ENCODE data around the gene CDH13.

CDH13 gene

DNA sequence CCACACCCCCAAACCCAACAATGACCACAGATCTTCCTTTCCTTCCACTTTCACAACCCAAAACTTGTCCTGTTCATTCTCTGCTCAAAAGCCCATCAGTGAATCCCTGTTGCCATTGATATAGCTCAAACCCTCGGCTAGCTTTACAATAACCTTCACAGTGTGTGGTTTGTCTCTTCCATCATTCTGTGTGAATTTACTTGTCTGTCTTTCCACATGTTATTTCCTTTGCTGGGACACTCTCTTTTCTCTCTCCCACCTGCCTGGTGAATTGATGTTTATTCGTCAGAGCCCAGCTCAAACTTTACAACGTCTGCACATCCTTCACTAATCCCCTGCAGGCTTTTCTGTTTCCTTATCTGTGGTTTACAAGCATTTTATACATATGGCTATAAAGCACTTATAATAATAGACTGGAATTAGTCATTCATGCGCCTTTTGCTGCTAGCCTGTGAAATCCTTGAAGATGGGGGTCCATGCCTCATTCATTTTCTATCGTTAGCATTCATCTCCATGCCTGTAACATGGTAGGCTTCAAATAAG is 114.4 kb downstream of the CDH13 start:
- peak; percentile 29 to 34 for DNase-seq (ENCODE audit: low read depth in 2 of 2)

- DNase-seq (ENCODE audit: low read depth in 2 of 2): no peak
Observed at GRCh38 chr16:82744958-82745357, 118.2 kb downstream of the CDH13 start.

DNA sequence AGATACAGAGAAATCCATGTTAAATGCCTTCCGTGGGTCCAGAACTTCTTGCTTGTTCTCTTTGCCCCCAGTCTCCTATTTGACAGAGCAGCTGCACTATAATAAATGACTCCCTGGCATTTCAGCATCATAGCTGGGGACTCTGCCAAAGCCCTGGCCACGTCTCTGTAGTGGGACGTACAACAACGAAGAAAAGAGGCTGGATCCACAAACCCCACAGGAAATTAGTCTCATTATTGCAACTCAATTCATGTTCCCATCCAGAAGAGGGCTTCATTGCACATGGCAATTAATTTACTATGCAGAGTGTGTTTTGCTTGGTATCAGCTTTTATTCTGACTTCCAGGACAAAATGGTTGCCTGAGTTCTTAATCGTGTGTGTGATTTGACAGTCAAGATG is 121.3 kb downstream of the CDH13 start:
- DNase-seq (ENCODE audit: low read depth in 2 of 2): peak; percentile 29 to 34

DNA sequence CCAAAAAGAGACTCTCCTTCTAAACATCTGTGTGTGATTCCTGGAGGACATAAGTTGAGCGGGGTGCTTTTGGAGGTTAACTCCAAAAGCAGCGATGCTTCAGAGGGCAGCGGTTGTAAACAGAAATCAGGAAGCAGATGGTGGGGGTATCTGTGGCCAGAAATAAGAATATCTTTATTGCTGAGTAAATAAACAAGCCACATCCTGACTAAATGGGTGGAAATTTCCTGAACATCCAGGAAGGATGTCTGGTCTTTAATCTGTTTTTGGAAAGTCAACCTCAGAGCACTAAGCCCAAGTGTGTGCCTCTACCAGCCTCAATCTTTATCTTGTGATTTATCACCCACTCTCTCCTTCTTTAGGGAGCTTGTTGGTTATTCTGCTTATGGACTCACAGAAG is 123.3 kb downstream of the CDH13 start:
- DNase-seq (ENCODE audit: low read depth in 2 of 2): no peak

DNA sequence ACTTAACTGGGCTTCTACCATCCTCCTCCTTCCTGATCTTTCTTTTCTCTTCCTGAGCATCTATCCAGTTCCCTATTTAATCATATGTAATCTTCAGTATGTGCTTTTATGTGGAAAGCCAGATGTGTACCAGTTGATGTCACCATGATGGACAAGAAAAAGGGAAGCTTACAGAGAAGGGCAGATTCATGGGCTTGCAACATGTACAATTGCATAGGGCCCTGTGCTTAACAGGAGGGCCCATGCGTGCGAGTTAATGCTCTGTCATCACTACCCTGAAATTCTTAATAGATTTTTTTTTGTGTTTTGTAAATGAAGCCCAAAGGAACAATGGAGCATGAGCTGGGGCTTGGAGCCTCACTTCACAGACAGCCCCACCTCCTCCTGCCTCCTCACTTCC is 124.3 kb downstream of the CDH13 start:
- no peak for DNase-seq (ENCODE audit: low read depth in 2 of 2)

DNA sequence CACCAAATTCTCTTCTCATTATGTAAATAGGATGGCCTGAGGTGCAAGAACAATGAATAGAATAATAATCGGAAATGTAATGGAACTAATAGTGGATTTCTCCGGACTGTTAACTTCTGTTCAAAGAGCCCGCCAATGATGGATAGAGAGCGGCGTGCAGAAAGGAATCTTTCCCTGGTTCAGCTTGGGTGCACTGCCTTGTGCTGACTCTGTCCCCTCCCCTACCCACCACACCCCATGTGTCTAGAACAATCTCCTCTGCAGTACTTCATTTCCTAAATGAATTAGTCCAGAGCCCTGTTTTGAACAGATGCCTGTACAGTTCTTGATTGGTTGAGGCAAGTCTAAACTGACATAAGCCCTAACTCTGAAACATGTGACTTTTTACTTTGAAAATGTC is 125.4 kb downstream of the CDH13 start:
- DNase-seq (ENCODE audit: low read depth in 2 of 2): no peak

DNA sequence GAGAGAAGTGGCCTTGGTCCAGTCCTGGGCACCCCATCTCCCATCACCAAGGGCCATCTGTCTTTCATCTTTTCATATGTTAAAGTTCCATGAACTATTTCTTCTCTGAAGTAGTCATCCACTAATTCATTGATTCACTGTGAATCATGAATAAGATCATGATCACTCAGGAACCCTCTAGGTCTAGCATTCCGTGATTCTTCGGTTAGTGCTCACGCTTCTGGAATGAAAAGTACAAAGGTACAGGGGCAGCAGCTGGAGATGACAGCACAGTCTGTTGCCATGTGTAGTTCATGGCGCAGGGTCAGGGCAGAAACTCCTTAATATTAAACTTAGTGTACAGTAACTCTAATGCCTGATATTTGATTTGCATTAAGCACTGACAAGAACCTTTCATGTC is 127.1 kb downstream of the CDH13 start:
- peak in 1 of 2 experiments; percentile 11 for DNase-seq (ENCODE audit: low read depth in 2 of 2)

DNA sequence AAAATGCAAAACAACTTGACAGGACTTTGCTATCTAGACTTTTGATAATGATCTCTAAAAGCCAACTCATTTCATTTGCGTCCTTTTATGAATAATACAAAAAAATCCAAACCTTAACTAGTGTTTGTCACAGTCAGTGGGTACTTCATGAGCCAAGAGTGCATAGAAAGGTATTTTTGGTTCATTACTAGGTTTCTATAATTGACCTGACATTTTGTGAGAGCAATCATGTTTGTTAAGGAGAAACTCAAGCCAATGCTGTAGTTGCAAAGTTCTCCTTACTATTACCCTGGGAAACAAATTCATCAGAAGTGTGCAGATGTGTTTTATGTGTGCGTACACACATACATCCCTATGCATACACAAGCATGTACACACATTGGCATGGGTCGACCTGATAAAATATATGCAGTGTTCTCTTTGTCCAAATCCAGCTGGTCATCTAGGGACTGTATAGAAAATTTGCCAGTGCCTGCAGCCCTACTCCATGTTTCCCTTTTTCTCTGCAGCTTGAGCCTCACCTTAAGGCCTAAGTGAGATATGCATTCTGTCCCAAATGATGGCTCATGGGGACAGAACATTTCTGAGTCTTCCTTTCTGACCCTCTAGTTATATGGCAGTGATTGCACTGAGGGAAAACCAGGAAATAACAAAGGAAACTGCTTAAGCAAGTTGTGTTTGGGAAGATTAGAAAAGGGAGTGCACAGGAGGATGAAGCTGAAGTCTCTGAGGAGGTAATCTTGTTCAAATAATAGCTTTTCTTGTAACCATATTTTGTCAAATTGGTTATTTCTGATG is 128.1 kb downstream of the CDH13 start:
- no peak for DNase-seq (ENCODE audit: low read depth in 2 of 2)

- DNase-seq (ENCODE audit: low read depth in 2 of 2): no peak
Observed at GRCh38 chr16:82755570-82756282, 129.0 kb downstream of the CDH13 start.

- DNase-seq (ENCODE audit: low read depth in 2 of 2): no peak
Observed at GRCh38 chr16:82756283-82756599, 129.5 kb downstream of the CDH13 start.

DNA sequence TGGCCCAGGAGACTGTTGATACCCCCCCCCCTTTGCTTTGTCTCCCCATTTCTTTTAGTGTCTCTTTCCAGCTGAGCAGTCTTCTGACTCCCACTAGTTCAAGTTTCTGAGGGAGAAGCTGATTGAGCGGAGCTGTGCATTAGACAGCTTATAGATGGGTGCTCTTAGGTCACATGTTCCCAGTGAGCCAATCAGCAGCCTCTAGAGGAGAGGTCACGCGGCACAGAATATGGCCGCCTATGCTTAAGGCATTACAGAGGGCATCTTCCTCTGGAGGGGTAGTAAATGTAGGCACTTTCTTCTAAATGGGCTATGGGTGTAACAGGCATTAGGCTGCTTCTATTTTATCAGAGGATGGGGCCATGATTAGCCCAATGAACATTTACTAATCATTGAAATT is 131.6 kb downstream of the CDH13 start:
- no peak for DNase-seq (ENCODE audit: low read depth in 2 of 2)

DNA sequence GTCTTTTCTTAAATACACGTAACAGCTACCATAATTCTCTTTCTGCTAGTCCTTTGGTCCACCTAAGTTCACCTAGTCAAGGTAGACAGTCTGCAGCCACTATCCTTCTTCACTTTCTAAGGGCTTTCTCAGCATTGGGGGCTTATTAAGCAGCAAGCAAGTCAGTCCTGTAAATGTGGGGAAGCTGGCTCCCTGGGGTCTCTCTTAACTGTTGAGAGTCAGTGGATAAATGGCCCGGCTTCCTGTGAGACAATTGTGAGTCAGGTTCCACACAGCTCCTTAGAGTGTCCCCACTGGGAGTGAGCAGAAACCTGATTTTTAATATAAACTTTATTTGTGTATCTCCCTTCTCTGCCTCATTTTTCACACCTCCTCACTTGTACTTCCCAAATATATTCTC is 132.1 kb downstream of the CDH13 start:
- DNase-seq (ENCODE audit: low read depth in 2 of 2): no peak

GRCh38 chr16:82761236-82761635 is 134.5 kb downstream of the CDH13 start:
- peak; percentile 47 to 51 for DNase-seq (ENCODE audit: low read depth in 2 of 2)

DNA sequence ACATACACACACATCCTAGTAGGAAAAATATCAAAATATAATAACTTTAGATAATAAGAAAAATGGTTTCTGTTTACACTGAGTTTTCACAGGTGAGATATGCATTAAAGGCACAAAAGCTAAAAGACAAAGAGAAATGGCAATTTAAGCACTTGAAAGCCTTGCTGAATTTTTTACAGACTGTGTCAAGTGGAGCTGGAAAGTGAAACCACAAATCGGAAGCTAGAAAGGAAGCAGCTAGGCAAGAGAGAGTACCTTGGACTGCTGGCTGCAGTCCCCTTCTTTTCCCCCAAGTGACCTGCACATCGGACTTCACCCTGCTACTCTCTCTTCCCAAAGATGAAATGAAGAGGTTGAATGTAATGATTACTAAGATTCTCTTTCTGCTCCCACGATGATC is 135.1 kb downstream of the CDH13 start:
- DNase-seq (ENCODE audit: low read depth in 2 of 2): no peak

DNA sequence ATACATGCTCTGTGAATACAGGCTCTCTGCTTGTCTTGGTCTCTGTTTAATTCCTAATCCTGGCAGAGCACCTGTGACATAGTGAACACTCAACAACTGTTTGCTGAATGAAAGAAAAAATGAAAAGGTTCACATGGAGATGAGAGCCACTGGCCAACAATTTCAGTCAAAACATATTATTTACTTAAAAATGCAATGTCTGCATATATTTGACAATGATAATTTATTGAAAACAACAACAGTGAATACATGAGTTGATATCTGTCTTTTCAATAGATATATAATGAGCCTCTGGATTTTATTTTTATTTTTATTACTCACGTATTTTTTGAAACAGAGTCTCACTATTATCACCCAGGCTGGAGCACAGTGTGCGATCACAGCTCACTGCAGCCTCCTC is 136.6 kb downstream of the CDH13 start:
- DNase-seq (ENCODE audit: low read depth in 2 of 2): no peak

- no peak for DNase-seq (ENCODE audit: low read depth in 2 of 2)
Observed at GRCh38 chr16:82767198-82767597, 140.4 kb downstream of the CDH13 start.

DNA sequence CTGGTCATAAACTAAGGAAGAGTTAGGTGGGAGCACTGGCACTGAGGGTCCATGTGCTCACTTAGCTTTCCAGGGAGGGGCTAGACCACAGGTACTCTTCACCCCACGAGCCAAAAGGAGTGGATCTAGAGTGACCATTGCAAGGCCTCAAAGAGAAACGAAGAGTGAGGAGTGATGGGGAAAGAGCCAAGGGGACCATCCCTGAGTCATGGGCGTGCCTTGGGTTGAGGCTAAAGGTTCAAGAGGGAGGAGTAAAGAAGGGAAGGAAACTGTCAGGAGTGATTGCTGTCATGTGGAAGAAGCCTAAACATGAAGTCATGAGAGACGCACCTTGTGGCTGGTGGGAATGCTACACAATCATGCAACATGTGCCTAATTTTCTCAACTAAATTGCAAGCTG is 141.0 kb downstream of the CDH13 start:
- no peak for DNase-seq (ENCODE audit: low read depth in 2 of 2)

- DNase-seq (ENCODE audit: low read depth in 2 of 2): no peak
Observed at GRCh38 chr16:82769845-82770244, 143.1 kb downstream of the CDH13 start.

GRCh38 chr16:82772215-82772614 is 145.4 kb downstream of the CDH13 start:
- no peak for DNase-seq (ENCODE audit: low read depth in 2 of 2)

GRCh38 chr16:82773018-82773417 is 146.2 kb downstream of the CDH13 start:
- no peak for DNase-seq (ENCODE audit: low read depth in 2 of 2)

DNA sequence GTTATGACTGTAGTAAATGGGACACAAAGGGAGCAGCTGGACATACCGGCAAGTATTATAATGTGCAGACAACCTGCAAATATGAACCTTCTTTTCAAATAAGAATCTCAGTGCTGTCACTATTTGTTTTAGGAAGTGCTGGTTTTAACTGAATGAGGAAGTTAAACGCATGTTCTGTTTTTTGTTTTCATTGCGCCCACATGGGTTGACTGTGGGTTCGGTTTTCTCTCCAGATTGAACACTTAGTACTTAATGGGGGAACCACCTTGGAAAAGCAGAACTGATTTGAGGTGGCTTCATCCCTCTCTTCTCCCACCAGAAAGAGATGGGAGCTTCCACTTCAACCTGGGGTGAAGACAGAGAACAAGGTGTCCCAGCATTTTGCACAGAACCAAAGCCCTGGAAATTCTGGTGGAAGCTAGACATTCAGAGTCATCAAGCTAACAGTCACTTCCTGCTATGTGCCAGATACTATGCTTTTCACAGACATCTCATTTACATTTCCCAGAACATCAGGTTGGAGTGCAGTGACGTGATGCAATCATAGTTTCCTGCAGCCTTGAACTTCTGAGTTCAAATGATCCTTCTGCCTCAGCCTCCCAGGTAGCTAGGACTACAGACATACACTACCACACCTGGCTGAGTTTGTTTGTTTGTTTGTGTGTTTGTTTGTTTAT is 149.8 kb downstream of the CDH13 start:
- no peak for DNase-seq (ENCODE audit: low read depth in 2 of 2)

DNA sequence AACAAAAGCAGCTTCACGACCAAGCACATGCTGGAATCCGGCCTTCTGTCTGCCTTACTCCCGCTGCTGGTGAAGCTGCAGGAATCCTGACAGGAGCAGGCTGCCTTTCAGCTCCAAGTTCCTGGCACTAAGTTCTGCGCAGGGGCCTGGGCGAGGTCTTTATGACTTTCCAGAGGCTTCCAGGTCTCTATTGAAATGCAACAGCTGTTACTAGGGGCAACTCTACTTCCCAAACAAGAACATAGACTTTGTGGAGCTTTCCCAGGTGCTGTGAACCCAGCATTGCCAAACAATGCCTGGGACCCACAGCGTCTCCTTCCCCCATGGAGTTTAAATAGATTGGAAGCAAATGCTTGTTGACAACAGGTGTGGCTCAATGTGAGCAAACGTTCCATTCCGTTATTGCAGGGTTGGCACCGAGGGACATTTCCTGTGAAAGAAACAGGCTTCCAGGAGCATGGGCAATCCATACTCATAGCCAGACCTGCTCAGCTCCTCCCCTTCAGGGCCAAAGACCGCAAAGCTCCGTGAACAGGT is 156.0 kb downstream of the CDH13 start:
- no peak for DNase-seq (ENCODE audit: low read depth in 2 of 2)

All from fibroblast of skin of left quadriceps (primary cell).